NCI-H82 treated with DMSO at 0.1 percent for 48 hours (cell line): ENCODE data around the gene ZFP36.

Source experiments
- DNase-seq: peaks from one replicate; lab custom pipeline; 2025; ENCODE audit not compliant: unreplicated experiment; lab: John Stamatoyannopoulos, UW

ZFP36 gene

GRCh38 chr19:39405958-39406655 is 540 bp upstream of the ZFP36 start:
- DNase-seq = no peak

- no peak for DNase-seq
Observed at GRCh38 chr19:39407410-39407659, 688 bp downstream of the ZFP36 start.

- no peak for DNase-seq
Observed at GRCh38 chr19:39407660-39408391, 1.2 kb downstream of the ZFP36 start.

GRCh38 chr19:39408392-39409207 is 2.0 kb downstream of the ZFP36 start:
- DNase-seq = no peak

GRCh38 chr19:39409208-39410016 is 2.8 kb downstream of the ZFP36 start:
- DNase-seq = no peak

- no peak for DNase-seq
Observed at GRCh38 chr19:39410017-39410830, 3.6 kb downstream of the ZFP36 start.

GRCh38 chr19:39410831-39411080 is 4.1 kb downstream of the ZFP36 start:
- no peak for DNase-seq

- no peak for DNase-seq
Observed at GRCh38 chr19:39411081-39411831, 4.6 kb downstream of the ZFP36 start.

GRCh38 chr19:39411832-39412099 is 5.1 kb downstream of the ZFP36 start:
- peak; percentile 97 for DNase-seq

- peak; percentile 99 for DNase-seq
Observed at GRCh38 chr19:39412100-39412866, 5.6 kb downstream of the ZFP36 start, which contains the start of gene PLEKHG2. Gene PLEKHG2 (plus strand): TSS chr19:39412669. CDS start chr19:39414087, 1,418 bp downstream.

GRCh38 chr19:39412867-39413271 is 6.2 kb downstream of the ZFP36 start:
- DNase-seq = no peak

GRCh38 chr19:39413272-39413910 is 6.7 kb downstream of the ZFP36 start:
- DNase-seq = peak; percentile 56

- no peak for DNase-seq
Observed at GRCh38 chr19:39413911-39414608, 7.4 kb downstream of the ZFP36 start.

- no peak for DNase-seq
Observed at GRCh38 chr19:39415111-39416046, 8.7 kb downstream of the ZFP36 start.

GRCh38 chr19:39416152-39417120 is 9.8 kb downstream of the ZFP36 start:
- DNase-seq = no peak
